ENCODE measurements around the gene CIZ1.
A peak's percentile ranks its signal among the peaks of the same experiment; 100 is the strongest.
"Not testable (repeated sequence)": the region's sequence is repeated elsewhere in the genome, so short reads cannot be mapped to it uniquely, and the experiment has no call there.

CIZ1 gene, protein sequence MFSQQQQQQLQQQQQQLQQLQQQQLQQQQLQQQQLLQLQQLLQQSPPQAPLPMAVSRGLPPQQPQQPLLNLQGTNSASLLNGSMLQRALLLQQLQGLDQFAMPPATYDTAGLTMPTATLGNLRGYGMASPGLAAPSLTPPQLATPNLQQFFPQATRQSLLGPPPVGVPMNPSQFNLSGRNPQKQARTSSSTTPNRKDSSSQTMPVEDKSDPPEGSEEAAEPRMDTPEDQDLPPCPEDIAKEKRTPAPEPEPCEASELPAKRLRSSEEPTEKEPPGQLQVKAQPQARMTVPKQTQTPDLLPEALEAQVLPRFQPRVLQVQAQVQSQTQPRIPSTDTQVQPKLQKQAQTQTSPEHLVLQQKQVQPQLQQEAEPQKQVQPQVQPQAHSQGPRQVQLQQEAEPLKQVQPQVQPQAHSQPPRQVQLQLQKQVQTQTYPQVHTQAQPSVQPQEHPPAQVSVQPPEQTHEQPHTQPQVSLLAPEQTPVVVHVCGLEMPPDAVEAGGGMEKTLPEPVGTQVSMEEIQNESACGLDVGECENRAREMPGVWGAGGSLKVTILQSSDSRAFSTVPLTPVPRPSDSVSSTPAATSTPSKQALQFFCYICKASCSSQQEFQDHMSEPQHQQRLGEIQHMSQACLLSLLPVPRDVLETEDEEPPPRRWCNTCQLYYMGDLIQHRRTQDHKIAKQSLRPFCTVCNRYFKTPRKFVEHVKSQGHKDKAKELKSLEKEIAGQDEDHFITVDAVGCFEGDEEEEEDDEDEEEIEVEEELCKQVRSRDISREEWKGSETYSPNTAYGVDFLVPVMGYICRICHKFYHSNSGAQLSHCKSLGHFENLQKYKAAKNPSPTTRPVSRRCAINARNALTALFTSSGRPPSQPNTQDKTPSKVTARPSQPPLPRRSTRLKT

DNA sequence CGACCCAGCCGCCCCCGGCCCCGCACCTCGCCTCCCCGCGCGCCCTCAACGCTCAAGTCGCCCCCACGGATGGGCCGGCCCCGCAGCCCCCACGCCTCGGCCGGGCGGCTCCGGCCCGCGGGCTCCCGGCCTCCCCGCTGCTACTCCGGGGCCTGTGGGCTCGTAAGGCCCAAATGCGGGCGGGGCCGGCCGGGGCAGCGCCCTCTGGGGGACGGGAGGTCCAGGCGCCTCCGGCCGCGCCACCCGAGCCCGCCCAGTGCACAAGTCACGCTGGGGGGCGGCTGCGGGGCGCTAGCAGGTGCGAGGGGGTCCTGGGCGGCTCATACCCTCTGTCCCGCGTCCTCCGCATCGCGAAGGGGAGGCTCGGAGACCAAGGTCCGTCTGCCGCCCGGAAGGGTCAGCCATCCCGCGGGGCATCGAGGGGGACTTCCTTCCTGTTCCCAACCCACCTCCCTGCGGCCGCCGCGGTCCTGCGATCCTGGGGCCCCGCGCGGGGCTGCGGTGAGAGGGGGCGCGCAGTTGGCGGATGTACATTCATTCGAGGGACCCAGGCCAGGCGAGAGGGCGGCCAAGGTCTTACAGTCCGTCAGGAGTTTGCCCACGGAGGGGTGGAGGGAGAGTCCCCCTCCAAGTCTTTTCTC, at the start of gene CIZ1:
Gene CIZ1, minus strand, starts transcription at position 167 of the 641 bp plus-strand sequence. CDS start 715 bp downstream, outside the sequence.
- DNase-seq, result peak; percentile 83

DNA sequence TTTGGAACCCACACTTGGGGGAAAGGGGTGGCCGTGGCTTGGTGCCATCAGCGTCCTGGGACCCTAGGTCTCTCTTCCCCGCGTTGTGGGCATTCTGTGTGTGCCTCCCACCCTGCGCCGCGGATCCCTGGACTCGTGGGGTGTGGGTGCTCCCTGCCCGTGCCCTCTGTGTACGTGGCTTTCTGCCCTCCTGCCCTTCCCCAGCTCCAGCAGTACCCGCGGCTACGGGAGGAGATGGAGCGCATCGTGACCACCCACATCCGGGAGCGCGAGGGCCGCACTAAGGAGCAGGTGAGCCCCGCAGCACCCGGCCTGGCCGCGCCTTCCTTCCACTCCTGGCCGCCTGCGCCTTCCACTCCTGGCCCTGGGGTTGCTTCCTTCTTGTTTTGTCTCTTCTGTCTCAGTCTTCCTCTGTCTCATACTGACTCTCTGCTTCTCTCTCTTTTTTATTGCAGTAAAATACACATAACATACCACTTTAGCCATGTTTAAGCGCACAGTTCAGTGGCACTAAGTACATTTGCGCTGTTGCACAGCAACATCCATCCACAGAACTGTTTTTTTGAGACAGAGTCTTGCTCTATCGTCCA, 42.5 kb upstream of the CIZ1 start:
- no peak for DNase-seq
- no peak for ATAC-seq

More for the DNA sequence above, at the start of gene CIZ1:
- ATAC-seq, result peak; percentile 95

DNA sequence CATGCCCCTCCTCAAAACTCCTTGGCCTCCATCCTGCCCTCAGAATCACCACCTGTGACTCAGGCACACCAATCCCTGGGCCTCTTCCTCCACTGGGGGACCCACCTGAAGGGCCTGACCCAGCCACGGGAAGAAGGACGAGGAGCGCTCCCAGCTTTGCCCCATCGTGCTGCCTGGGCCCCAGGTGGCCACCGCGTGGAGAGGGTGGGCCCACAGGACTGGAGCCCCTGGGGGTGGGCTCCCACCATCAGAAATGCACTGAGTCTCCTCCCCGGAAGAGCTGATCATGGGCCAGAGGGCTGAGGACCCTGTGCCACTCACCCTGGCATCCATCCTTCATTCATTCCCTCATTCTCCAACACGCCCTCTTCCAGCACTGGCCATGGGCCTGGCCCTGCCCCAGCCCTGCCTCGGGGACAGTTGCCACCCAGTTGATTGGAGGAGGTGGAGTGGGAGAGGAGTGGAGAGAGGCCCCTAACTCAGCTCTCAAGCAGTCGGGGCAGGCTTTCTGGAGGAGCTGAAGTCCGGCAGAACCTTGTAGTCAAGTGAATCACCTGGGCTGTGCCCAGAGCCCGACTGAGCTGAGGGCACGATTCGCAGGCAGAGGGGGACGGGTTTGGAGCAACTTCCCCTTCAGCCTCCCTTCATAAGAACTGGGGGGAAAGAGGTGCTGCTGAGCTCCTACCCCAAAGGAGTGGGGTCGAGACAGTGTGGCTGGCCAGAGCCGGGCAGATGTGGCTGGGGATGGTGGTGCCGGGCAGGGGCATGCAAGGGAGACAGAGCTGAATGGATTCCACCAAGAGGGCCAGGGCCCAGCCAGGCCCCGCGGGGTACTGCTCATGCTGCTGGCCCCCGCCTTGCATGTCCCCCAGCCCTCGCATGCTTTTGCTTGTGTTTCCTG, 41.4 kb upstream of the CIZ1 start:
- ATAC-seq (no peak), DNase-seq (no peak)

DNA sequence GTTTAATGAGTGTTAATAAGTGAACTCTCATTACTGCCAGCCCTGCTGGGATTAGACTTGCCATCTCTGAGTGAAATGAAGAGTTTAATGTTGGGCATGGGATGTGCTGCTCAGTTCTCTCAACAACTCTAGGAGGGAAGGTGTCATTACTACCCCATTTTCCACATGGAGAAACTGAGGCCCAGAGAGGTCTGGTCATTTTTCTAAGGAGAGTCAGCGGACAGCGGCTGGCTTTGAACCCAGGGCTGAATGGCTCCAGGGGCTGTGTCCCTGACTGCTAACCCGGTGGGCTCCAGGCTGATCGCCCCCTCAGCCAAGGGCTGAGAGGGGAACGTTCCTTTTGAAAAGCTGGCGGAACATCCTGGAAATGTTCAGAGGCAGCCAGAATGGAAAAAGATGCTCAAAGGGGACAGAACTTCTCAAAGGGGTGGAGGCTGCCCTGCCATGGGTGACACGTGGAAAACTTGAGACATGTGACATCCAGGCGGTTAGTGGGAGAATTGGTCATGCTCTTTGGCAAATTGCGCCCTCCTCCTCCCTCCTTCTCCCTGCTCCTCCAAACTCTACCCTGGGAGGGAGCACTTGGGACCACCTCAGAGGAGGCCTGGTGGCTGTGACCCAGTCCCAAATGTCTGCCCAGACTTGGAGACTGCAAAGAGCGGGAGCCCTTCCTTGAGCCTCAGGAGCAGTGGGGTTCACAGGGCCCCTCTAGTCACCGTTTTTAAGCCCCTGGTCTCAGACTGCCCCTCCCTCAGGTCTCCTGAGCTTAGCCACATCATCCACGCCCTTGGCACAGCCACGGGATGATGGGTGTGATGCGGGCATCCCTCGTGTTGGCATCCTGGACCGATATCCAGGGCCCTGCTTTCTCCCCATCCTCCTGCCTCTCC, 40.5 kb upstream of the CIZ1 start:
- ATAC-seq (peak; percentile 75), DNase-seq (peak; percentile 33)

DNA sequence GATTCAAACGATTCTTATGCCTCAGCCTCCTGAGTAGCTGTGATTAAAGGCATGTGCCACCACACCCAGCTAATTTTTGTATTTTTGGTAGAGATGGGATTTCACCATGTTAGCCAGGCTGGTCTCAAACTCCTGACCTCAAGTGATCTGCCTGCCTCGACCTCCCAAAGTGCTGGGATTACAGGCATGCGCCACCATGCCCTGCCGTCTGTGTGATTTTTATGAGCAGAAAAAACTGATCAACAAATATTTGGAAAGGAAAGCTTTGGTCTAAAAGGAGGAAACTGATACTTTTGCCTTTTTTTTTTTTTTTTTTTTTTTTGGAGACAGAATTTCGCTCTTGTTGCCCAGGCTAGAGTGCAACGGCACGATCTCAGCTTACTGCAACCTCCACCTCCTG, 39.5 kb upstream of the CIZ1 start:
- not testable (repeated sequence) for DNase-seq, ATAC-seq

DNA sequence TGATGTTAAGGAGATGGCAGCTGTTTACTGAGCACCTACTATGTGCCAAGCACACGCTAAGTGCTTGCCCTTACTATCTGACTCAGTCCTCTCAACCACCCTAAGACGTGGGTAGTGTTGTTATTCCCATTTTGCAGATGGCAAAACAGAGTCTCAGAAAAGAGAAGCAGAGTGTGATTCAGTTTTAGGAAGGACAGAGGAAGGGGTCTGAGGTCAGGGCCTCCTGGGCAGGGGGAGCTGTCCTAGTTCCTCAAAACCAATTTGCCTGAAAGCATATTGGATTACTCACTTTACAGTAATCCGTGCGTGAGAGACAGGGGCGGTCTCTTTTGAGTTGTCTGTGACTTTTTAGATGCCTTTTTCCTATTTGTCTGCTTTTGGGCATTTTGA, 35.0 kb upstream of the CIZ1 start:
- no peak for ATAC-seq
- DNase-seq, result no peak

DNA sequence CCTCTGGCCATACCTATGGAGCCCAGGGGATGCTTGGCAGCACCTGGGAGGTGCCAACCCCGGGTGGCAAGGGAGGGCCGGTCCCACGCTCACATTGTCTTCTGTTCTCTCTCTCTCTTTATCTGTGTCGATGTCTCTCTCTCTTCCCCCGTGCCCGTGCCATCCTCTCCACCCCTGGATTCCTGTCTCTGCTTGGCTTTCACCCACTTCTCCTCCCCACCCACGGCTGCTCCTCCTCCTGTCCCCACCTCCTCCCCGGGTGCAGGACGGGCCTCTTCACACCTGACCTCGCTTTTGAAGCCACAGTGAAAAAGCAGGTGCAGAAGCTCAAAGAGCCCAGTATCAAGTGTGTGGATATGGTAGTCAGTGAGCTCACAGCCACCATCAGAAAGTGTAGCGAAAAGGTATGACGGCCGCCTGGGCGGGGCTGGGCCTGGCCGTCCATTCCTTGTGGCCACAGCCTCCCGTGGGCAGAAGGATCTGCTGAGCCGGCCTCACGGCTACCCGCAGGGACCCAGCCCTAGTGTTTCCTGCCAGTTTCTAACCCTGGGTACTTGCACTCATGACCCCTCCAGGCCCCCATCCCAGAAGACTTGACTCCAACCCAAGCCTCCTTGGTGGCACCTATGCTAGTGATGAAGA, 34.5 kb upstream of the CIZ1 start:
- ATAC-seq, result no peak
- no peak for DNase-seq

DNA sequence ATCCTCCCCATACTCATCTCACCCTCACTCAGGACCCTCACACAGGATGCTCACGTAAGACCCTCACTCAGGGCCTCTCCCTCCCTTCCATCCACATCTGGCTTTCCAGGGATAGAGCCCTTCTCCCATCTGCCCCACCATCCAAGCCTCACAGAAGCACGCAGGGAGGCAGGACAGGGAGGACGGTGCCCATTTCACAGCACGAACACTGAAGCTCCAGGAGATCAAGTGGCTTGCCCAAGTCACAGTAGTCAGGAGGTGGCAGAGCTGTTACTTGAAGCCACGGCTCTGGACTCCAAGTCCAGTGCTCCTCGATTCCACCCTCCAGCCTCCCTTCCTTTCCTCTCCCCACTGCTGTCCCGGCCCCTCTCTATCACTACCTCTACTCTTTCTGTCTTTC, 33.5 kb upstream of the CIZ1 start:
- ATAC-seq (no peak), DNase-seq (no peak)

DNA sequence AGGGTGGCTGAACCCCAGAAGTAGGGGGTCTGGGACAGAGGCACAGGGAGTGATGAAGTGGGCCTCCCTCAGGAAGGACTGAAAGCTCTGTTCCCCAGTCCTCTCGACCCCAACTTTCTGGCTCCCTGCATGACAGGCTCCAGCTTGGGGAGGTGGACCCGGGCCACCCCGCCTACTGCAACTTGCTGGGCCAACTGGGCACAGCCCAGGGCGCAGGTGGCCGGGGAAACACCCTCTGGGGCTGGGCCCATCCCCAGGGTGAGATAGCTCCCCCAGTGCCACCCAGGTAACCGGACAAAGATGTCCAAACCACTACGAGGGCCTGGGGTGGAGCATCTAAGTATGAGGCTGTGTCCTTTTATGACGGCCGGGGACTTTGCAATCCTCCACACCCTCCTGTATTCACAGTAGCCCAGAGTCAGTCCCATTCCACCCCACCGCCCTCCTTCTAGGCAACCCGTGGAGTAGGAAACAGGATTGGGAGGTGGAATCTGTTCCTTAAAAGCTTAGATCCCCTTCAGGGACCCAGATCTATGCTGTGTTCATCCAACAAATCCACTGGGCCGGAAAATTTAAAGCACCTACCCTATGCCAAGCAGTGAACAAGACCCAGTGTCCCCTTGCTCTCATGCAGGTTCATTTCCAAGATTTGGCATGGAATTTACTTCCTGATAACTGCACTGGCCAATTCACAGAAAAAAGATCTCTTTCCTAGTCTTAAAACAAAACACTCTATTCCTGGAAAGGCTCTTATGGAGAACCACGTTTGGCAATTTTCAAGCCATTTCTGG, 31.7 kb upstream of the CIZ1 start:
- ATAC-seq (no peak), DNase-seq (no peak)

DNA sequence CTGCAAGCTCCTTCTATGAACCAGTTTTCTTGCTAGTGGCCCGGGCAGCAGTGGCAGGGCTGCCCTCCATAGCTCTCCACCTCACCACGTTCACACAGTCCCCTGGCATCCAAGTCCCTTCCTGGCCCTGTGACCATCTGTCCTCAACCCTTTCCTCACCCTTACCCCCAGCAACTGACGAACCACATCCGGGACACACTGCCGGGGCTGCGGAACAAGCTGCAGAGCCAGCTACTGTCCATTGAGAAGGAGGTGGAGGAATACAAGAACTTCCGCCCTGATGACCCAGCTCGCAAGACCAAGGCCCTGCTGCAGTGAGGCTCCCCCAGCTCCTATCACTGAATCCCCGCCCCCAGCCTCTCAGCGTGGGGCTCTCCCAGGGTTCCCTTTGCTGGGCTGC, 30.7 kb upstream of the CIZ1 start:
- DNase-seq (no peak), ATAC-seq (no peak)

DNA sequence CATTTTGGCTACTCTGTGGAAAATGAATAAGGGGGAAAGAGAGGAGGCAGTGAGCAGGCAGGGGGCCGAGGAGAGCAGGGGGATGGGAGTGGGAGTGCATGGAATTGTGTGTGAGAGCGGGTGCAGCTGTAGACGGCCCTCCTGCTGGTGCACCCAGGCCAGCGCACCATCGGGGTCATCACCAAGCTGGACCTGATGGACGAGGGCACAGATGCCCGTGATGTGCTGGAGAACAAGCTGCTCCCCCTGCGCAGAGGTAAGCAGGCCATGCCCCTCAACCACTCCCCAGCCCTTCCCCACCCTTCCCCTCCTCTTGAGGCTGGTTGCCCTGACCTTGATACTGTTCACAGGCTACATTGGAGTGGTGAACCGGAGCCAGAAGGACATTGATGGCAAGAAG, 28.5 kb upstream of the CIZ1 start:
- no peak for DNase-seq
- no peak for ATAC-seq

DNA sequence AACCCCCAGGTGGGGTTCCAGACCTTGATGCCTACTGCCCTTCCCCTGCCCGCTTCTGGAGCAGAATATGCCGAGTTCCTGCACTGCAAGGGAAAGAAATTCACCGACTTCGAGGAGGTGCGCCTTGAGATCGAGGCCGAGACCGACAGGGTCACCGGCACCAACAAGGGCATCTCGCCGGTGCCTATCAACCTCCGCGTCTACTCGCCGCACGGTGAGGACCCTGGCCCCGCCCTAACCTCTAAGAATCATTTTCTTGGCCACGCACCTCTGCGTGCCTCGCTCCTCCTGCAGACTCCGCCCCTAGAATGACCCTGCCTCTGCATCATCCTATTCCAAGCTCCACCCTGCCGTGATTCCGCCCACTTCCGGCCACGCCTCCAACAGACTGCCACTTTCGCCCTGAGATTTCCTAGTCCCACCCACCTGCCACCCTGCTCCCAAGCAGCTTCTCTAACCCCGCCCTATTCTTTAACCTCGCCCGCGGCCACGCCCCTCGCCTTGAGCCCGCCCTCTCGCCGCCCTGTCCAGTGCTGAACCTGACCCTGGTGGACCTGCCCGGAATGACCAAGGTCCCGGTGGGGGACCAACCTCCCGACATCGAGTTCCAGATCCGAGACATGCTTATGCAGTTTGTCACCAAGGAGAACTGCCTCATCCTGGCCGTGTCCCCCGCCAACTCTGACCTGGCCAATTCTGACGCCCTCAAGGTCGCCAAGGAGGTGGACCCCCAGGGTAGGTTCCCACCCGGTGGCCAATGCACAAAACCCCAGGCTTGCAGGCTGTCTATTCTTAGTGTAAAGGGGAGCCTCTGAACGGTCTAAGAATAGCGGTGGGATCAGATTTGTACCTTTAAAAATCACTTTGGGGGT, 27.4 kb upstream of the CIZ1 start:
- peak; percentile 95 for DNase-seq

DNA sequence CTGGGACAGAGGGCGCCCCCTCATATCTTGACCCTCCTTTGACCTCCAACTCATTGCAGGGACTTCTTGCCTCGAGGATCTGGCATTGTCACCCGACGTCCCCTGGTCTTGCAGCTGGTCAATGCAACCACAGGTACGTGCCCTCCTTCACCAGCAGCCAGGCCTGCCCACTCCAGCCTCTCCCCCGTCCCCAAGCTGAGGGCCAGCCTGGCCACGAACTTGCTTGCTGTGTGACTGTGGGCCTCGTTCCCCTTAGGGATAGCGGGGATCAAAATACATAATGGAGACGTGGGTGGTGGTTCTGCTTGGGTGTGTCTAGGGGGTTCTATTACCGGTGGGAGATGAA, 26.8 kb upstream of the CIZ1 start:
- DNase-seq (no peak), ATAC-seq (no peak)

More for the DNA sequence above, 27.4 kb upstream of the CIZ1 start:
- peak; percentile 95 for ATAC-seq

DNA sequence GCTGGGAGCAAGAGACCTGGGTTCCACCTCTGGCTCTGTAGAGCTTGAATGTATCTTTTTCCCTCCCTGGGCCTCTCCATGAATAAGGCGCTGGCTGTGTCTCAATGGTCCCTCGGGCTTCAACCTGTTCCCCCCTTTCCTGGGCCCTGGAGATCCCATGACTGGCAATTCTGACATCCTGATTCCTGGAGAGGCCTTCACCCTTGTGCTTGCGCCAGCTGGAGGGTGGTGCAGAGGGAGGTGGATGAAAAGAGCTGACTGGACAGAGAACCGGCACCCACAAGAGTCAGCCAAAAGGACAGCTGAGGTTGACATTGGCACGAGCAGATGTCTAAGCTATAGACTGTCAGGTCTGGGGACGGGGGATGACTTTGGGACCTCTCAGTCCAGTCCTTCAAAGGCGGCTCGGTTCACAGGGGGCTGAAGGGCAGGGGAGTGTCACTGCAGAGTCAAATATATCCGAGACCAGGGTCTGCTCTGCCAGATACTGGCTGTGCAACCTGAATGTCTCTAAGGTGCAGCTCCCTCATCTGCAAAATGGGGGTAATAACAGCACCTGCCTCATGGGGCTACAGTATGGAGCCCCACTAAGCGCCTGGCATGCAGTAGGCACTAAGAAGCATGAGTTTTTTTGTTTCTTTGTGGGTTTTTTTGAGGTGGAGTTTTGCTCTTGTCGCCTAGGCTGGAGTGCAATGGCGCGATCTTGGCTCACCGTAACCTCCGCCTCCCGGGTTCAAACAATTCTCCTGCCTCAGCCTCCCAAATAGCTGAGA, 25.6 kb upstream of the CIZ1 start:
- no peak for DNase-seq
- no peak for ATAC-seq

DNA sequence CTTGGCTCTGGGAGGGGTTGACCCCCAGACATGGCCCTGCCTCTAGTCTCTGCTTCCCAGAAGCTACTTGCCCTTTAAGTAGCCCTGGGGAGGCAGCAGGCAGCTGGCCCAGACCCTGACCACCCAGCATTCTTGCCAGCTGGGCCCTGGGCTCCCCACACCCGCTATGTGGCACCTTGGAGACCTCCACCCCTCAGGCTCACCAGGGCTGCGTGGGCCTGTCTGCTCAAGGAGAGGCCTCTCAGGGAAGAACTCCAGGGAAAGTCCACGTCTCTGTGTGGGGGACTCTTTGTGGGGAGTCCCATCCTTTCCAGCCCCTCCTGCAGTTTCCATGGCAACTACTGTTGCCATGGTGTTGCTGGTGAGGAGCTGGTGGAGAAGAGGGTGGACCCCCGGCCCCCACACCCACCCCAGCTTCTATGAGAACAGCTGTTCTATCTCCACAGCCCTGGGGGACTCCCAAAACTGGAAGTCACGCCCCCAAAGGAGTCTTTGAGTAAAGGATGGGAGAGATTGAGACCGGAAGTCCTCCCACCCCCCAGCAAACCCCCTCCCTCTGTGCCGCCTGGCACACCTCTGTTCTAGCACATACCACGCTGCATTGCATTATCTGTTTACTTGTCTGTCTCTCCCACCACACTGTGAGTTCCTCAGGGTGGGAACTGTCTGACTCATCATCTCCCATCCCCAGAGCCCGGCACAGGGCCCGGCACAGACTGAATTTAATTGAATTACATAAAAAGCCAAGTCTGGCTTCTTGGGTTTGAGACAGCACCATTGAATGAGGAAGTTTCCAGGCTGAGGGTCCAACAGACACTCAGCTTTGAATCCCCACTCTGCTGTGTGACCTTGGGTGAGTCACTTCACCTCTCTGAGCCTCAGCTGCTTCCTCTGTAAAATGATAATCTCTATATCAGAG, 24.4 kb upstream of the CIZ1 start:
- ATAC-seq (no peak), DNase-seq (no peak)

Data from stimulated activated naive CD8-positive, alpha-beta T cell treated with anti-CD3 and anti-CD28 coated beads, Interleukin-15, Interleukin-2, amounts not matched to agents 100 U/mL and 50 U/mL, for 24 hours (primary cell).